ENCODE results near the gene PRKCE. TPM values are rescaled to one million over a fixed set of nuclear protein-coding genes. Genes with fewer than 3 reads are reported as not detected.
A peak's percentile ranks its signal among the peaks of the same experiment; 100 is the strongest.
"Not testable (repeated sequence)": the region's sequence is repeated elsewhere in the genome, so short reads cannot be mapped to it uniquely, and the experiment has no call there.

The PRKCE gene
- total RNA-seq, 2 donors from 2014 or later = 10.4 to 13.8 TPM

- Mint-ChIP-seq H3K9me3 (peaks cover 0 to 11% of the 10 kb centered on the region in 2 donors), H3K36me3 (peaks cover 0 to 15% of the 10 kb centered on the region in 2 donors)
These were observed 200.3 kb downstream of the PRKCE start for GRCh38 chr2:45851576-45852304.

GRCh38 chr2:45852450-45853150 is 201.1 kb downstream of the PRKCE start:
- ATAC-seq (no peak), DNase-seq (ENCODE audit: low spot score in 2 of 2) (no peak)
- peaks cover 0 to 15% of the 10 kb centered on the region in 2 donors for H3K36me3 Mint-ChIP-seq
- peaks cover 0 to 12% of the 10 kb centered on the region in 2 donors for H3K9me3 Mint-ChIP-seq
- peak overlapping the region in 1 of 2 donors; percentile 8 for H3K27ac Mint-ChIP-seq

More at GRCh38 chr2:45851576-45852304, 200.3 kb downstream of the PRKCE start:
- DNase-seq (ENCODE audit: low spot score in 2 of 2) = no peak
- no peak for ATAC-seq
- H3K27ac Mint-ChIP-seq = no peak overlapping the region

DNA sequence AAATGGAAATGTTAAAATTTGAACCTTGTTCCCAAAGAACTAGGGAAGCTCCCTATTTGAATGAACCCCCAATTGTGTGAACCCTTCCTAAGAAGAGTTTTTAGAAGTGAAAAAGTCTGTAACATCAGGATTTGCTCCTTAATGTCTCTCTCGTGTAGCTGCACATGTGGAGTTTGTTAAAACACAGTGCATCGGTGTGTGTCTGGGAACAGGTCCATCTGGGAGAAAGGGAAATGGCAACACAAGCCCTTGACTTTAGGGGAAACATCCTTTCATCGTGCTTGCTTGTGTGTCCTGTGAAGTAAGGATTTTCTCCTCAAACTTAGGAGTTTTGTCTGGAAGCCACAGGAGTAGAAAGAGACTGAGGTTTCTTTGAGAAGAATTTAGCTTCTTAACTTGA is 203.9 kb downstream of the PRKCE start:
- ATAC-seq = no peak
- no peak for DNase-seq (ENCODE audit: low spot score in 2 of 2)
- Mint-ChIP-seq H3K9me3 (peaks cover 0 to 12% of the 10 kb centered on the region in 2 donors), H3K36me3 (peaks cover 0 to 15% of the 10 kb centered on the region in 2 donors), H3K27ac (no peak overlapping the region)

DNA sequence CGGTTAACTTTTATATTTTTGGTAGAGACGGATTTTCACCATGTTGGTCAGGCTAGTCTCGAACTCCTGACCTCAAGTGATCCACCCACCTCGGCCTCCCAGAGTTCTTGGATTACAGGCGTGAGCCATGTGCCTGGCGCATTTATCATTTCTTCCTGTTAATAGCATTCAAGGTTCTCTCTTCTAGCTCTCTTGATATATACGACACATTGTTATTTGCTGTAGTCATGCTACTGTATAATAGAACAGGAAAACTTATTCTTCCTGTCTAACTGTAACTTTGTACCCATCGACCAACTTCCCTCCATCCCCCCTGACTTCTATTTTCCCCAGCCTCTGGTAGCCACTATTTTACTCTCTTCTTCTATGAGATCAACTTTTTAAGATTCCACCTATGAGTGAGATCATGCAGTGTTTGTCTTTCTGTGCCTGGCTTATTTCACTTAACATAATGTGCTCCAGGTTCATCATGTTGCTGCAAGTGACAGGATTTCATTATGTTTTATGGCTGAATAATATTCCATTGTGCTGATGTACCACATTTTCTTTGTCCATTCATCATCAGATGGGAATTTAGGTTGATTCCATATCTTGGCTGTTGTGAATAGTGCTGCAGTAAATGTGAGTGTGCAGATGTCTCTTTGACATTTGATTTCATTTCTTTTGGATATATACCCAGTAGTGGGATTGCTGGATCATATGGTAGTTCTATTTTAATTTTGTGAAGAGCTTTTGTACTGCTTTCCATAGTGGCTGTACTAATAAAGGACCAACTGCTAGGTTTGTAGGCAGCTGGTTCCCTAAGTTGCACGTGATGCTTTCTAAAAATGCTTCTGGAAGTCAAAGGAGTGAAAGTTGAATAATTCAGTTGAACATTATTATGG is 205.2 kb downstream of the PRKCE start:
- DNase-seq (ENCODE audit: low spot score in 2 of 2) (no peak), ATAC-seq (no peak)
- H3K27ac Mint-ChIP-seq = peak overlapping the region in 1 of 2 donors; percentile 1
- peaks cover 0 to 7% of the 10 kb centered on the region in 2 donors for H3K36me3 Mint-ChIP-seq
- peaks cover 0 to 5% of the 10 kb centered on the region in 2 donors for H3K9me3 Mint-ChIP-seq

DNA sequence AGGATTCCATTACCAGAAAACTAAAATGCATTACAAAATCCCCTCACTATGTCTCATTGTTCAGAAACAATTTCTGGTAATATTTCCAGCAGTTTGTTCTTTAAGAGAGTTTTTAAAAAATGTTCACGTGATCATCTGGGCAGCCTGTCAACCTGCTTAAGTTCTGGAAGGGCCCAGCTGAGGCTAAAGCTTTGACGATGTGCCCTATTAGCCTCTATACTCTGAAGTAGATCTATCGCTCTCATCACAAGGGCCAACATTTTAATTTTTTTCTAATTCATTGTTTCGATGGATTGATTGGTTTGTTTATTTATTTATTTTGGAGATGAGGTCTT is 205.8 kb downstream of the PRKCE start:
- H3K9me3 Mint-ChIP-seq = peaks cover 0 to 5% of the 10 kb centered on the region in 2 donors
- peaks cover 0 to under 1% of the 10 kb centered on the region in 2 donors for H3K36me3 Mint-ChIP-seq
- ATAC-seq (no peak), DNase-seq (ENCODE audit: low spot score in 2 of 2) (no peak)
- no peak overlapping the region for H3K27ac Mint-ChIP-seq

GRCh38 chr2:45857867-45858520 is 206.5 kb downstream of the PRKCE start:
- peak overlapping the region in 1 of 2 donors; percentile 70 for H3K27ac Mint-ChIP-seq
- peak in 1 of 2 donors; percentile 42 for ATAC-seq
- no peak for DNase-seq (ENCODE audit: low spot score in 2 of 2)

GRCh38 chr2:45858872-45859271 is 207.4 kb downstream of the PRKCE start:
- not testable (repeated sequence) for DNase-seq (ENCODE audit: low spot score in 2 of 2); H3K9me3 Mint-ChIP-seq; H3K27ac Mint-ChIP-seq; ATAC-seq; H3K36me3 Mint-ChIP-seq

More at GRCh38 chr2:45857867-45858520, 206.5 kb downstream of the PRKCE start:
- Mint-ChIP-seq H3K9me3 (peaks cover 0 to 5% of the 10 kb centered on the region in 2 donors), H3K36me3 (no peaks in the 10 kb centered on the region)

DNA sequence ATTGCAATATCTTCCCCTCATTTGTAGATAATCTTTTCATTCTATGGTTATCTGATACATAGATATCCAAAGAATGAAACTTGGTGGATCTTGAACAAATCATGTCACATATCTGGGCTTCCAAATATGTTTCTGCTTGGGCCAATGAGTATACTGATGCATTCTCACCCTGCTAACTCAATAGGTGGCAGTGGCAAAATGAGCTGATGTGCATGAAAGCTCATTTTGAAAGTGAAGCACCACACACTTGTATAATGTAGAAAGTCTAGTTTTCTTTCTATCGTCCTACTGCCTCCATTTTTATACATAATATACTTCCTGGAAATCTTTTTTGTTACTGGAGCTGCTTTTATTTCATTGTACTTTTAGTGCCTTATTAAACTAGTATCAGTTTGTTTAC is 208.2 kb downstream of the PRKCE start:
- no peak for DNase-seq (ENCODE audit: low spot score in 2 of 2)
- Mint-ChIP-seq H3K9me3 (peaks cover 0 to 5% of the 10 kb centered on the region in 2 donors), H3K27ac (peak overlapping the region; percentile 75 to 90), H3K36me3 (no peaks in the 10 kb centered on the region)
- peak in 1 of 2 donors; percentile 53 for ATAC-seq

- peak overlapping the region; percentile 75 to 90 for H3K27ac Mint-ChIP-seq
- DNase-seq (ENCODE audit: low spot score in 2 of 2) (peak in 1 of 2 donors; percentile 26), ATAC-seq (peak; percentile 58 to 60)
- peaks cover 0 to 5% of the 10 kb centered on the region in 2 donors for H3K9me3 Mint-ChIP-seq
- H3K36me3 Mint-ChIP-seq = no peaks in the 10 kb centered on the region
These were observed 209.0 kb downstream of the PRKCE start for GRCh38 chr2:45860136-45861121.

GRCh38 chr2:45862843-45863242 is 211.4 kb downstream of the PRKCE start:
- ATAC-seq (peak in 1 of 2 donors; percentile 58), DNase-seq (ENCODE audit: low spot score in 2 of 2) (no peak)
- Mint-ChIP-seq H3K9me3 (no peaks in the 10 kb centered on the region), H3K27ac (no peak overlapping the region), H3K36me3 (no peaks in the 10 kb centered on the region)

DNA sequence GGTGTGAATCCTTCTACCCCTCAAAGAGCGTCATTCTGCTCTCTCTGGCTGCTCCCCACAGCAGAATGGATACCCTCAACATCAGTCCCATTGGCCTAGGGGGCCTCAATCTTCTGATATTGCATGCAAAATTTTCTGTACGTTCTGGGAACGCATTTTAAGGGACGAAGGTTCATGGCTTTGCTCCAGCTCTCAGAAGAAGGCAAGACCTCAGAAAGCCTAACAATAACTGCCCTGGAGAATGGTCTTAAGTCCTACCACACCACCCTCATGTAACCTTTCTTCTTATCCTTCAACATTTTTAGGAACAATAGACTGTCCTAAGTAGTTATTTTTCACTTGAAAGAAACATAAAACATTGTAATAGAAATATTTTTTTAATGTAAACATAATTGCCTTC is 212.6 kb downstream of the PRKCE start:
- Mint-ChIP-seq H3K27ac (no peak overlapping the region), H3K9me3 (no peaks in the 10 kb centered on the region), H3K36me3 (no peaks in the 10 kb centered on the region)
- DNase-seq (ENCODE audit: low spot score in 2 of 2) (no peak), ATAC-seq (no peak)

- DNase-seq (ENCODE audit: low spot score in 2 of 2) = no peak
- Mint-ChIP-seq H3K36me3 (peaks cover 0 to 3% of the 10 kb centered on the region in 2 donors), H3K27ac (no peak overlapping the region), H3K9me3 (no peaks in the 10 kb centered on the region)
- ATAC-seq = no peak
These were observed 215.9 kb downstream of the PRKCE start for GRCh38 chr2:45867349-45867748.

- no peaks in the 10 kb centered on the region for H3K9me3 Mint-ChIP-seq
- no peak for ATAC-seq
- no peak overlapping the region for H3K27ac Mint-ChIP-seq
- peaks cover 0 to 5% of the 10 kb centered on the region in 2 donors for H3K36me3 Mint-ChIP-seq
- DNase-seq (ENCODE audit: low spot score in 2 of 2) = no peak
These were observed 216.3 kb downstream of the PRKCE start for GRCh38 chr2:45867800-45868199.

DNA sequence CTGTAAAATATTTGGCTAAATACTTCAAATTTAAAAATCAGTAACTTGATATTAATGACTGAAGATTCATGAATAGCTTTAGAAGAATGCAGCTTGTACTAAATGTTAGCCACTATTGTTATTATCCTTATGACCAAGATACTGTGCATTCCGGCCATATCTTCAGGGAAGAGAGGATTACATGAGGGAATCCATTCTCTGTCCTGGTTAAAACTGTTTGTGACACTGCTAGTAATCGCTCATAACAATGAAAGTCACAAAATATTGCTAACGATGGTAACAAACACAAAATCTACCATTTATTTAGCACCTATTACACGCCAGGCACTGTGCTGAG is 217.7 kb downstream of the PRKCE start:
- no peak for ATAC-seq
- DNase-seq (ENCODE audit: low spot score in 2 of 2) = no peak
- Mint-ChIP-seq H3K9me3 (no peaks in the 10 kb centered on the region), H3K36me3 (peaks cover 0 to 5% of the 10 kb centered on the region in 2 donors), H3K27ac (no peak overlapping the region)

DNA sequence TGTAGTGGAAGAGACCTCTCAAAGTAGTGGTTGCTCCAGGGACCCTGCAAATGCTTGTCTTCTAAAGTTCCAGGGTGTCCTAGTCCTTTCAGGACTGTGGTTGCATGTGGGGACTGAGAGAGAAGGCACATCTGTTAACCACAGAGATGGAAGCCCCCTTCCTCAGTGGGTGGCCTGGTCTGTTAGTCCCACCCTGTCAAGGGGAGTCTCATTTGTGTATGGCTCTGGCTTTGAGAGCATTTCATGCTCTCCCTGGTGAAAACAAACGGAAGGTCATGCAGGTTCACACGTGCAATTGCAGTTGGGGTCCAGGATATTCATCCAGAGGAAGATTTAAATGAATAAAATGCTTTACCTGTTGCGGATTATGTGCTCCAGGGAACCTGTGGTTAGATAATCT is 219.6 kb downstream of the PRKCE start:
- peaks cover 7 to 16% of the 10 kb centered on the region in 2 donors for H3K36me3 Mint-ChIP-seq
- DNase-seq (ENCODE audit: low spot score in 2 of 2) (no peak), ATAC-seq (no peak)
- H3K9me3 Mint-ChIP-seq = peaks cover under 1 to 2% of the 10 kb centered on the region in 2 donors
- H3K27ac Mint-ChIP-seq = no peak overlapping the region
